ENCODE measurements around the gene SLC38A6.

SLC38A6 gene

DNA sequence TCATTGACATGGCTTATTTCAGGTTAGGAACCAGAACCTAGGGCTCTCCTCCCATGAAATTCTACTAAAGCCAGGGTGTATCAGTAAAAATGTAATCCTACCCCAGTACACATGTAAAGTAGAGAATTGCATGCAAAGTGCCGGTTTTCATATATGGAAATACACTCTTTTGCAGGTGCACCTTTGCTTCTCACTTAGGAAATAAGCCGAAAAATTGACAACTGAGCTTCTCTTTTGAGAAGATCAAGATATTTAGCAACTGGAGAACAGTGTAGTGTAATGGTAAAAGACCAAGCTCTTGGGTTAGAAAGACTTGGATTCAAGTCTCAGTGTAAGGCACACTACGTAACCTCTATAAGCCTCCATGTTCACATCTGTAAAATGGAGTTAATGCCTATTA, 82.4 kb downstream of the SLC38A6 start:
- H3K27me3 ChIP-seq (ENCODE audit: insufficient read depth, low read length, poor library complexity, severe bottlenecking): no peaks in the 10 kb centered on the region
- TF ChIP-seq EZH2phosphoT487 (IDR thresholded peaks at IDR 0.05; ENCODE audit: borderline replicate concordance): no peak
- TF ChIP-seq, protein P1, sequence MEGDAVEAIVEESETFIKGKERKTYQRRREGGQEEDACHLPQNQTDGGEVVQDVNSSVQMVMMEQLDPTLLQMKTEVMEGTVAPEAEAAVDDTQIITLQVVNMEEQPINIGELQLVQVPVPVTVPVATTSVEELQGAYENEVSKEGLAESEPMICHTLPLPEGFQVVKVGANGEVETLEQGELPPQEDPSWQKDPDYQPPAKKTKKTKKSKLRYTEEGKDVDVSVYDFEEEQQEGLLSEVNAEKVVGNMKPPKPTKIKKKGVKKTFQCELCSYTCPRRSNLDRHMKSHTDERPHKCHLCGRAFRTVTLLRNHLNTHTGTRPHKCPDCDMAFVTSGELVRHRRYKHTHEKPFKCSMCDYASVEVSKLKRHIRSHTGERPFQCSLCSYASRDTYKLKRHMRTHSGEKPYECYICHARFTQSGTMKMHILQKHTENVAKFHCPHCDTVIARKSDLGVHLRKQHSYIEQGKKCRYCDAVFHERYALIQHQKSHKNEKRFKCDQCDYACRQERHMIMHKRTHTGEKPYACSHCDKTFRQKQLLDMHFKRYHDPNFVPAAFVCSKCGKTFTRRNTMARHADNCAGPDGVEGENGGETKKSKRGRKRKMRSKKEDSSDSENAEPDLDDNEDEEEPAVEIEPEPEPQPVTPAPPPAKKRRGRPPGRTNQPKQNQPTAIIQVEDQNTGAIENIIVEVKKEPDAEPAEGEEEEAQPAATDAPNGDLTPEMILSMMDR (conservative IDR thresholded peaks at IDR 0.05; ENCODE audit: low read length): no peak
- no peak overlapping the region for H3K9ac ChIP-seq (ENCODE audit: low read depth, low read length, poor library complexity, severe bottlenecking)
- H3K4me1 ChIP-seq (ENCODE audit: insufficient read depth, low read length, poor library complexity, severe bottlenecking): no peaks in the 10 kb centered on the region
- H3K79me2 ChIP-seq (ENCODE audit: insufficient read depth, low read length): no peaks in the 10 kb centered on the region
- no peaks in the 10 kb centered on the region for H4K20me1 ChIP-seq (ENCODE audit: insufficient read depth, low read length, poor library complexity, severe bottlenecking)
- no peak overlapping the region for H2AFZ ChIP-seq (ENCODE audit: low read length)
- H3F3A ChIP-seq (ENCODE audit: low read depth): no peaks in the 10 kb centered on the region
- H3K4me3 ChIP-seq (ENCODE audit: low read length, poor library complexity, severe bottlenecking): no peak overlapping the region
- no peaks in the 10 kb centered on the region for H3K36me3 ChIP-seq (ENCODE audit: insufficient read depth, low read length)
- H3K9me3 ChIP-seq (ENCODE audit: insufficient read depth, low read depth, low read length): no peaks in the 10 kb centered on the region
- no peaks in the 10 kb centered on the region for H3K9me2 ChIP-seq (replicated peaks; ENCODE audit: low read depth, low read length)
- no peak overlapping the region for H3K4me2 ChIP-seq (ENCODE audit: low read depth, low read length, poor library complexity, severe bottlenecking)

DNA sequence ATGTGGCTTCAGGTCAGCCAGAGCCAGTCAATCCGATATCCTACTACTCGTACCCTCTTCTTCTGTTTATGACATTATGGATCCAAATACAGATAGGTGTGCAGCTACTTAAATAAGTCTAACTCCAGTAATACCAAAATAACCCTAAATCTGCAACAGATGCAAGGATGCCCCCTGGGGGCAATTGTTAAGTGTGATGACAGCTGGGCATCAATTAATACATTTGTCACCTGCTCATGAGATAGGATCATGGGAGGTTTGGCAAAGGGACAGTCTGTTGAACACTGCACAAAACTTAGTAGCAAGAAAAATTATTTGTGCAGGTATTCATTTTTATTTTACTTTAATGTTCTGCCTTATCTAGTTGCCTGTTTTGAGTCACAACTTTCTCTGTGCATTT, 83.2 kb downstream of the SLC38A6 start:
- TF ChIP-seq, protein P1 (conservative IDR thresholded peaks at IDR 0.05; ENCODE audit: low read length): peak; percentile 60
- TF ChIP-seq EZH2phosphoT487 (IDR thresholded peaks at IDR 0.05; ENCODE audit: borderline replicate concordance): no peak
- H2AFZ ChIP-seq (ENCODE audit: low read length): no peak overlapping the region
- no peaks in the 10 kb centered on the region for H3K36me3 ChIP-seq (ENCODE audit: insufficient read depth, low read length)
- no peaks in the 10 kb centered on the region for H3K27me3 ChIP-seq (ENCODE audit: insufficient read depth, low read length, poor library complexity, severe bottlenecking)
- no peaks in the 10 kb centered on the region for H3K79me2 ChIP-seq (ENCODE audit: insufficient read depth, low read length)
- no peaks in the 10 kb centered on the region for H3K9me2 ChIP-seq (replicated peaks; ENCODE audit: low read depth, low read length)
- no peak overlapping the region for H3K4me2 ChIP-seq (ENCODE audit: low read depth, low read length, poor library complexity, severe bottlenecking)
- no peaks in the 10 kb centered on the region for H3K4me1 ChIP-seq (ENCODE audit: insufficient read depth, low read length, poor library complexity, severe bottlenecking)
- no peak overlapping the region for H3K9ac ChIP-seq (ENCODE audit: low read depth, low read length, poor library complexity, severe bottlenecking)
- H4K20me1 ChIP-seq (ENCODE audit: insufficient read depth, low read length, poor library complexity, severe bottlenecking): no peaks in the 10 kb centered on the region
- H3F3A ChIP-seq (ENCODE audit: low read depth): no peaks in the 10 kb centered on the region
- no peaks in the 10 kb centered on the region for H3K9me3 ChIP-seq (ENCODE audit: insufficient read depth, low read depth, low read length)
- no peak overlapping the region for H3K4me3 ChIP-seq (ENCODE audit: low read length, poor library complexity, severe bottlenecking)

DNA sequence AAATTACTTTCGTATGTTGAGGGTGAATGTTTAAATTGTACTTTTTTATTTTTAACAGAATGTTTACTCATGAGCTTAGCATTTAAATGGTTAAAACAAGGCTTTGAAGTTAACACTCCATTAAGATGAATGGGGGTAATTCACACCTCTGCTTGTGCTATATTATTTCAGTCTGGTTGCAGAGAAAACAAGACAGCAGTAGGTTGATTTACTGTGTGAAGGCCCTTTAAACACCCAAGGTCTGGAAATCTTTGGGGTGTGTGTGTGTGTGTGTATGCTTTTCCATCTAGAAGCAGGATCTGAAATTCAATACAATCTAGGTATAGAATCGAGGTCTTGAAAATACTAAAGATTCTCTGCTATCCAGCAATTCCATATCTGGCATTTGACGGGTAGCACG, 83.8 kb downstream of the SLC38A6 start:
- no peaks in the 10 kb centered on the region for H3K36me3 ChIP-seq (ENCODE audit: insufficient read depth, low read length)
- H3K4me2 ChIP-seq (ENCODE audit: low read depth, low read length, poor library complexity, severe bottlenecking): no peak overlapping the region
- H3K4me1 ChIP-seq (ENCODE audit: insufficient read depth, low read length, poor library complexity, severe bottlenecking): no peaks in the 10 kb centered on the region
- no peaks in the 10 kb centered on the region for H3K27me3 ChIP-seq (ENCODE audit: insufficient read depth, low read length, poor library complexity, severe bottlenecking)
- H3K9me3 ChIP-seq (ENCODE audit: insufficient read depth, low read depth, low read length): no peaks in the 10 kb centered on the region
- no peaks in the 10 kb centered on the region for H3K9me2 ChIP-seq (replicated peaks; ENCODE audit: low read depth, low read length)
- no peaks in the 10 kb centered on the region for H3K79me2 ChIP-seq (ENCODE audit: insufficient read depth, low read length)
- H4K20me1 ChIP-seq (ENCODE audit: insufficient read depth, low read length, poor library complexity, severe bottlenecking): no peaks in the 10 kb centered on the region
- no peak overlapping the region for H3K9ac ChIP-seq (ENCODE audit: low read depth, low read length, poor library complexity, severe bottlenecking)
- TF ChIP-seq, protein P1 (conservative IDR thresholded peaks at IDR 0.05; ENCODE audit: low read length): no peak
- TF ChIP-seq EZH2phosphoT487 (IDR thresholded peaks at IDR 0.05; ENCODE audit: borderline replicate concordance): no peak
- no peak overlapping the region for H2AFZ ChIP-seq (ENCODE audit: low read length)
- no peaks in the 10 kb centered on the region for H3F3A ChIP-seq (ENCODE audit: low read depth)
- H3K4me3 ChIP-seq (ENCODE audit: low read length, poor library complexity, severe bottlenecking): no peak overlapping the region

Measured in Loucy (cell line).